ENCODE data around the gene PYROXD2.

The PYROXD2 gene

DNA sequence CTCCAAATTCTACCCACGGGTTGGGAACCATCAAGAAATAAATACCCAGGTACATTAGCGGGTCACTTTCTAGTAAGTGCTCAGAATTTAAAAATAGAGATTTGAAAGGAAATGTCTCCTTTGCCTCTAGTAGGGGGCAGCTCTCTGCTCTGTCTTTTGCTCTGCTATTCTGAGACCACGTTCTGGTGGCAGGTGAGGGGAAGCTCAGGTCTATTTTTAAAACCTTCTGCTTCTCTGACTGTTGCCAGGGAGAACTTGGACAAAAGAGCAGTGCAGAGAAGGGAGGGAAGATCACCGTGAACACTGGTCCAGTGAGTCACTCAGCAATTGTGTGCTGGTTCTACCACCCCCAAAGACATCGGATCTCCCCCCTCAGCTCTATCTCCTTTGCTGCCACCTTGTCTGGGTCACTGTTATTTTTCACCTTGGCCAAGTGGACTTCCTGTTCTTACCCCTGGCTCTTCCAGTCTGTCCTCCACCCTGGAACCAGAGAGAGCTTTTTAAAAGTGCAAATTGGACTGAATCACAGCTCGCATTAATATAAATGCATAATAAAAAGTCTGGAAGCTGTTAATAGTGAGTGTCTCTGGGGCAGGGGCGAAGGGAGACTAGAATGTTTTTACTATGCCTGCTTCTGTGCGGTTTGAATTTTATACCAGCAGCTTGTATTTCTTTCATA, 74.6 kb downstream of the PYROXD2 start:
- in situ Hi-C loops (cut with HindIII; ENCODE audit: low sequenced_read_pairs): no loop called here

DNA sequence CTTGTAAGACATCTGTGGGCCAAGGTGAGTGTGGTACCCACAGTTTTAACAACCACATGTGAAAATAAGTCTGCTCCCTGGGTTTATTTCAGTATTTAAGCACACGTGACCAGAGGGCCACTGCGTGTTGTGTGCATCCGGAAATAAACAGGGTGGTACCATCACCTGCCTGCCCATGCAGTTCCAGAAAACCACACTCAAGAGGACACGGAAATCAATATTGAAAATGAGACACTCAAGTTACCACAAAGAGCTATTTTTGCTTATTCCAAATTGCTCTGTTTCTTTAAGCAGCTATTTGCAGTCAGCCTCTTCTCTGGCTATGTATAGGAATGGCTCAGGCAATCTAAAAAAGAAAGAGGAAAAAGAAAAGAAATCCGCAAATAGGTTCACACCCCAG, 75.2 kb downstream of the PYROXD2 start:
- in situ Hi-C loops (cut with HindIII; ENCODE audit: low sequenced_read_pairs): no loop called here

DNA sequence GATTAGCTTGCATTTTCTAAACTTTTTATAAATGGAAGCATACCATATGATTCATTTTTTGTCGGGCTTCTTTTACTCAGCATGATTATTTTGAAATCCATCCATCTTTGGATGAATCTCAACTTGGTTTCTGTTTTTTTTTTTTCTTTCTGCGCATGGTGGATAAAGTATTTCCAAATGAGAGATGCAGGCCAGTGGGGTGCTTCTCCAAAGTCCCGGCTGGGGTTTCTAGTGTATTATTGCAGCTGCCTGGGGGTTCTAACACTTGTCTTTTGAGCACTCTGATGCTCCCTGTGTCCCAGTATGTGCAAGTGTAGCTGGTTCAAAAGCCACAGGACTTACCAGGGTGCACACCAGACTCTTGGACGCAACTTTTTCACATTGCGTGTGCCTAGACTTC, 76.1 kb downstream of the PYROXD2 start:
- in situ Hi-C loops (cut with HindIII; ENCODE audit: low sequenced_read_pairs): no loop called here

DNA sequence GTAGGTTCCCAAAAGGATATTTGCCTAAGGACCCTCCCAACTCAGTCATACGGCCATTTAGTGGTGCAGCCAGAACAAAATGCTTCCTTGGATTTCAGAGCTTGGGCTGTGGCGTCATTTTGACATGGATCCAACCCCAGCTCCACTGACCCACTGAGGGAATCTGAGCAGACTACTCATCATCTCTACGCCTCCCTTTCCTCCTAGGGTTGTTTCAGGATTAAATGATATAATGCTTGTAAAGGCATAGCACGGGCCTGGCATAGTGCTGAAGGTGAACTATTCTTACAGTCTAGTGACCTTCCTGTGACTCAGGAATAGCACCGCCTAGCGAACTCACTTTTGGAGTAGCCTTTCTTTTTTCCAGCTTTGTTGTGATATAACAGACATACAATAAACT, 76.7 kb downstream of the PYROXD2 start:
- in situ Hi-C loops (cut with HindIII; ENCODE audit: low sequenced_read_pairs): no loop called here

DNA sequence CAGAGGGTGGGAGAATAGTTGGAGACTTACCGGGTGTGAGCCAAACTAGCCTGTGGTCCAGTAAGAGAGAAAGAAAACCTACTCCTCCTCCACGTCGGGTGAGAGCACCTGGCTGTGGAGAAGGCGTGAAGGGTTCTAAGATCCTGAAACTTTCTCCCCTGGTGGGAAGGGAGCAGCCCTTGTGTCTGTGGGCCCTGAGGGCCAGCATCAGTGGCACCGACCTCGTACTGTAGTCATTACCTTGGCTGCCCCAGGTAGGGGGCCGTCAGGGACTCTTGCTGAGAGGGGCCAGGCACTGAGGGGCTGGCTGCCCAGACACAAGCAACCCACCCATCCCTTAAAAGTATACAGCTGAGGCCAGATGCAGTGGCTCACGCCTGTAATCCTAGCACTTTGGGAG, 77.5 kb downstream of the PYROXD2 start:
- in situ Hi-C loops (cut with HindIII; ENCODE audit: low sequenced_read_pairs): no loop called here
